PFSK-1 (cell line): ENCODE data around the gene SGK1.

ENCODE experiments used
- FOXP2 ChIP-seq: optimal IDR thresholded peaks from 2 replicates; pipeline ENCODE3; 2011; ENCODE audit warnings: borderline replicate concordance, control low read depth, inconsistent platforms; ENCODE audit not compliant: insufficient read depth; ENCODE audit errors: extremely low read length, extremely low read depth
- POLR2AphosphoS5 ChIP-seq: IDR thresholded peaks from 2 replicates; pipeline ENCODE4 v1.6.1; 2012; ENCODE audit warnings: low read depth, mild to moderate bottlenecking, control low read depth, low read length, moderate library complexity
- SIN3A ChIP-seq: IDR thresholded peaks from 2 replicates; pipeline ENCODE4 v1.6.1; 2012; ENCODE audit warnings: mild to moderate bottlenecking, low read length, moderate library complexity, borderline replicate concordance; ENCODE audit not compliant: insufficient read depth
- TAF1 ChIP-seq: IDR thresholded peaks from 2 replicates; pipeline ENCODE4 v1.6.1; 2012; ENCODE audit warnings: low read length, control low read depth, borderline replicate concordance; ENCODE audit not compliant: insufficient read depth
- TF ChIP-seq, protein P1 (sequence below), 2 experiments: IDR thresholded peaks; 2 replicates each; pipeline versions ENCODE4 v1.6.1 to v1.8.0; 2011 to 2012; ENCODE audit warnings: low read depth in 2 of 2, low read length in 2 of 2, control low read depth in 1 of 2, inconsistent platforms in 1 of 2, mild to moderate bottlenecking in 1 of 2, moderate library complexity in 1 of 2; ENCODE audit not compliant: insufficient read depth in 1 of 2

Gene SGK1

DNA sequence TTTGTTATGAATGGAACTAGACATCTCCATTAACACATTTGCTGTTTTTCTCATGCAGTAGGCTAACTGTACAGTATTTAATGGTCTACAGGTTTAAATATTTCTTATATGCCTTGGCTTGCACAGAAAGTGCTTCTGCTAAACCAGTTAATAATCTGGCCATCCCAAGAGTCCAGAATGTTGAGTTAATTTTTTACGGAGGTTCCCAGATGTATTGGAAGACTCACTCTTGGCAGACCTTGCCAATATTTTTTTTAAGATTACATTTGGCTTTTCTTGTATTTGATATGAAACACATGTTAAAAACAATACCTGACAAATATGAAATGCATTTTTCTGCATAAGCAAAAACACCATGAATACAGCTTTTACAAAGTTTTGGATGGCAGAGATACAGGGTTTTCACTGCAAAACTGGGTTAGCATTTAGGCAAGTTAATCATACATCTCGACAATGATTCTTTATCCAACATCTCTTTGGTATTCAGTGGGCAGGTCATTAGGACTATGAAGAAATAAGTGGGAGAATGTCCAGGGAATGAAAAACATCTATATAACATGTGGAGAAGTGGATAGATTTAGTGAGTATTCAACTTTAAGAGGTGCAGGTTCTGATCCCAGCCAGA is 94.0 kb downstream of the SGK1 start:
- TF ChIP-seq TAF1 (no peak), FOXP2 (no peak)
- TF ChIP-seq, protein P1, sequence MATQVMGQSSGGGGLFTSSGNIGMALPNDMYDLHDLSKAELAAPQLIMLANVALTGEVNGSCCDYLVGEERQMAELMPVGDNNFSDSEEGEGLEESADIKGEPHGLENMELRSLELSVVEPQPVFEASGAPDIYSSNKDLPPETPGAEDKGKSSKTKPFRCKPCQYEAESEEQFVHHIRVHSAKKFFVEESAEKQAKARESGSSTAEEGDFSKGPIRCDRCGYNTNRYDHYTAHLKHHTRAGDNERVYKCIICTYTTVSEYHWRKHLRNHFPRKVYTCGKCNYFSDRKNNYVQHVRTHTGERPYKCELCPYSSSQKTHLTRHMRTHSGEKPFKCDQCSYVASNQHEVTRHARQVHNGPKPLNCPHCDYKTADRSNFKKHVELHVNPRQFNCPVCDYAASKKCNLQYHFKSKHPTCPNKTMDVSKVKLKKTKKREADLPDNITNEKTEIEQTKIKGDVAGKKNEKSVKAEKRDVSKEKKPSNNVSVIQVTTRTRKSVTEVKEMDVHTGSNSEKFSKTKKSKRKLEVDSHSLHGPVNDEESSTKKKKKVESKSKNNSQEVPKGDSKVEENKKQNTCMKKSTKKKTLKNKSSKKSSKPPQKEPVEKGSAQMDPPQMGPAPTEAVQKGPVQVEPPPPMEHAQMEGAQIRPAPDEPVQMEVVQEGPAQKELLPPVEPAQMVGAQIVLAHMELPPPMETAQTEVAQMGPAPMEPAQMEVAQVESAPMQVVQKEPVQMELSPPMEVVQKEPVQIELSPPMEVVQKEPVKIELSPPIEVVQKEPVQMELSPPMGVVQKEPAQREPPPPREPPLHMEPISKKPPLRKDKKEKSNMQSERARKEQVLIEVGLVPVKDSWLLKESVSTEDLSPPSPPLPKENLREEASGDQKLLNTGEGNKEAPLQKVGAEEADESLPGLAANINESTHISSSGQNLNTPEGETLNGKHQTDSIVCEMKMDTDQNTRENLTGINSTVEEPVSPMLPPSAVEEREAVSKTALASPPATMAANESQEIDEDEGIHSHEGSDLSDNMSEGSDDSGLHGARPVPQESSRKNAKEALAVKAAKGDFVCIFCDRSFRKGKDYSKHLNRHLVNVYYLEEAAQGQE (IDR thresholded peaks at IDR 0.05; ENCODE audit: insufficient read depth in 1 of 2, low read depth in 2 of 2, low read length in 2 of 2), result no peak

DNA sequence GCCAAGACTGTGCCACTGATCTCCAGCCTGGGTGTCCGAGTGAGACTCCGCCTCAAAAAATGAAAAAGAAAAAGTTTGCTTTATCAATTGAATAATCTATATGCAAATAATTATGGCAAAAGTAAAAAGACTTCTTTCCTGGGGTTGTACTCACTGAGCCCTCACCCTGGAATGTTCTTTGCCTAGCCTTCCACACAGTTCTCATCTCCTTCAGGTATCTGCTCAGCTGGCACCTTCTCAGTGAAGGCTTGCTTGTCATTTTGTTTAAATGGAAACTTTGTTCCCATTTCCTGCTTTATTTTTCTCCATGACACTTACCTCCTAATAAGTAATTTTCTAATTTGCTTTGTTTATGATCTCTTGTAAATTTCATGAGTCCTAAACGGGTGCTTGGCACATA is 96.7 kb downstream of the SGK1 start:
- TF ChIP-seq FOXP2 (no peak), TAF1 (no peak), POLR2AphosphoS5 (no peak), SIN3A (no peak)
- TF ChIP-seq, protein P1 (IDR thresholded peaks at IDR 0.05; ENCODE audit: insufficient read depth in 1 of 2, low read depth in 2 of 2, low read length in 2 of 2), result no peak

DNA sequence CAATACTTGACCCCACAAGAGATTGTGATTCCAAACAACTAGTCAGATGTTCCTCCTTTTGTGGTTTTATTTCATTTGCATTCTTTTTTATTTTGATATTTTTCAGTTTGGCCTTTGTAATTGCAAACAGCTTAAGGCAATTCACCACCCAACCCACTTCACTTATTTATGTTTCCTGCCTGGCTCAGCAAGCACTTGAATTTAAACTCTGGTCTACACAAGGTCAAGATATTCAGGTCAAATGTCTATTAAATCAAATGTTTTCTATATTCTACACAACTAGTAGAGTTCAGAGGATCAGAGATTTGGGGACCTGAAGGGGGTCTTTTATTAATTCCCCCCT is 100.1 kb downstream of the SGK1 start:
- no peak for TF ChIP-seq TAF1
- TF ChIP-seq SIN3A, result no peak
- no peak for TF ChIP-seq POLR2AphosphoS5
- TF ChIP-seq FOXP2, result no peak
- TF ChIP-seq, protein P1 (IDR thresholded peaks at IDR 0.05; ENCODE audit: insufficient read depth in 1 of 2, low read depth in 2 of 2, low read length in 2 of 2), result no peak

DNA sequence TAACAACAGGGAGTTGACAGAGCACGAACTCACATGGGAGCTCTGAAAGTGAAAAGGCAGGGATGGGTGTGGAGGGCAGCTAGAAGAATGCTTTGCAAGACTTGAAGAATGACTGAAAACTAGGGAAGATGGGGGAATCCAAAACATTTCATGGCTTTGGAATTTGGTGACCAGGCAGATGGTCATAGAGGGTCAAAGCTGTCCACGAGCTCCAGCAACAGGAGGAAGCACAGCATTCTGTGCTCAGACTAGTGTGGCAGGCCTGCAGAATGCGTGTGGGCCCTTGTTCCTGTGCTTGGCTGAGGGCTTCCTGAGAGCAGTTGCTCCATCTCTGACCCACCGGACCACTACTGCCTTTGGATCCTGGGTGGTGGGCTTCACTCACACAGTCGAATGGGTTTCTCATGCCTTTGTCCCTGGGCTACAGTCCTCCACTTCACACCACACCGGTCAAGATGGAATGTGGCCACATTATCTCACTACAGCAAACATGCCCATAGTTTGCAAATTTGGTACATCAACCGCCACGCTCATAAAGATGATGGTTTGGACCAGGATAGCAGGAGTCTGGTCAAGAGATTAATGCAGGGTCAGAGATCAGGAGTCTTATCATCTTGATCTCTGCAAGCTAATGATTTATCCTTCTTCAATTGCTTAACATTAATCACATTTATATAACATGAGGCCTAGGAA is 100.7 kb downstream of the SGK1 start:
- TF ChIP-seq, protein P1 (IDR thresholded peaks at IDR 0.05; ENCODE audit: insufficient read depth in 1 of 2, low read depth in 2 of 2, low read length in 2 of 2), result no peak
- TF ChIP-seq SIN3A (no peak), TAF1 (no peak)
